GM04504 (cell line): ENCODE results near the gene USP6NL.

Experiments used
- DNase-seq: peaks from one replicate; pipeline ENCODE4 v3.0.0-alpha.2; 2012; ENCODE audit warnings: low read depth

USP6NL gene

DNA sequence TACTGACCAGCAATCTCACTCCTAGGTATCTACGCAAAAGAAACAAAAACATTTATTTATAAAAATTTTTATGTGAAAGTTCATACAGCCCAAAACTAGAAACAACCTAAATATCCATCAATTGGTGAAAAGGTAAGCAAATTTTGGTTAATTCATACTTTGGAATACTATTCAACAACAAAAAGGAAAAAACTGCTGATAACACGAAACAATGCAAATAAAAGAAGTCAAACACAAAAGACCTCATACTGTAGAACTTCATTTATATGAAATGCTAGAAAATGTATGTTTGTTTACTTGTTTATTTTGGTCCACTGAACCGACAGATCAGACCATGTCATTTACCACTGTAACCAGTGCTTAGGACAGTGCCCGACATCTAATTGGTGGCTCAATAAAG is 60.3 kb downstream of the USP6NL start:
- no peak for DNase-seq

- DNase-seq = no peak
Measured at GRCh38 chr10:11548768-11549099, 62.7 kb downstream of the USP6NL start.

GRCh38 chr10:11548065-11548767 is 63.2 kb downstream of the USP6NL start:
- no peak for DNase-seq

DNA sequence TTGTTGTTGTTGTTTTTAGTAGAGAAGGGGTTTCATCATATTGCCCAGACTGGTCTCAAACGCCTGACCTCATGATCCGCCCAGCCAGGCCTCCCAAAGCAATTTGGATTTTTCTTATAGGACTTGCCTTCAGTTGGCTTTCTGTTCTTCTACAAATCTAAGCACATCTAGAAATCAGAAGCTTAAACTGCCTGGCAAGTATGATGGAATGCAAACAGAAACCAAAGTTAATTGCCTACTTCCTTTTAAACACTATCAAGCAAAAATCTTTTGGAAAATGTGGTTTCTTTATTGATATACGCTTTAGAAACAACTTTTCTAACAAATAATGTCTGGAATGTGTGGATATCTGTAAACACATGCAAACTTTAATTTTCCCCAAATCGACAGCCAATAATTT is 64.9 kb downstream of the USP6NL start:
- DNase-seq = no peak

GRCh38 chr10:11541296-11541695 is 70.2 kb downstream of the USP6NL start:
- no peak for DNase-seq

GRCh38 chr10:11539191-11539868 is 72.1 kb downstream of the USP6NL start:
- DNase-seq = no peak

- no peak for DNase-seq
Measured at GRCh38 chr10:11538834-11539190, 72.6 kb downstream of the USP6NL start.

DNA sequence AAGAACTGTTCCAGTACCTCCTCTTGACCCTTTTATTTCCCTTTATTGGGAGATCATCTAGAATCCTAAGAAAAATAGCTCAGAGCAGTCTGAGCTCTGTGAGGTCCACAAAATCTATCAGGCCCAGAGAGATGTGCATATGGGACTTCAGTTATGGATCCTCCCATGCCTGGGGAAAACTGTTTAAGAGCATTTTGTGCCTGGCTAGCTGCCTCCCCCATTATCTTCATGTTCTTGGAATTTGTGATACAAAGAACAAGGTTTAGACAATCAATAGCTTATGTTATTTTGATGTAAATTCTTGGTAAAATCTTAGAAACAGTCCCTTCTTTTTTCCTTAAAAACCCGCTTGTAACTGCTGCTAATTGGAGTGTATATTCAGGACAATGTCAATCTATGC is 75.2 kb downstream of the USP6NL start:
- no peak for DNase-seq

GRCh38 chr10:11535346-11535959 is 76.0 kb downstream of the USP6NL start:
- DNase-seq = no peak

DNA sequence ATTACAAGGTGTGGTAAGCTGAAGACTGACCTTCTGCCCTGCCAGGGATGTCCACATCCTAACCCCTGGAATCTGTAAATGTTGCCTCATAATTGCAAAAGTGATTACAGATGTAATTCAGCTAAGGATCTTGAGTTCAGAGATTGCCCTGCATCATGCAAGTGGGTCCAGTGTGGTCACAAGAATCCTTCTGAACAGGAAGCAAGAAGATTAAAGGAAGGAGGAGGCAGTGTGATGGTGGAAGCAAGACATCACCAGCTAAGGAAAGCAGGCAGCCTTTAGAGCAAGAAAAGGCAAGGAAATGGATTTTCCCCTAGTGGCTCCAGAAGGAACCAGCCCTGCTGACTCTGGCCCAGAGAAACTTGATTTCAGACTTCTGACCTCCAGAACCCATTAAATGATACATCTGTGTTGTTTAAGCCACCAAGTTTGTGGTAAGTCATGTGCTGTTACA is 78.1 kb downstream of the USP6NL start:
- no peak for DNase-seq

- no peak for DNase-seq
Measured at GRCh38 chr10:11532306-11532705, 79.1 kb downstream of the USP6NL start.

DNA sequence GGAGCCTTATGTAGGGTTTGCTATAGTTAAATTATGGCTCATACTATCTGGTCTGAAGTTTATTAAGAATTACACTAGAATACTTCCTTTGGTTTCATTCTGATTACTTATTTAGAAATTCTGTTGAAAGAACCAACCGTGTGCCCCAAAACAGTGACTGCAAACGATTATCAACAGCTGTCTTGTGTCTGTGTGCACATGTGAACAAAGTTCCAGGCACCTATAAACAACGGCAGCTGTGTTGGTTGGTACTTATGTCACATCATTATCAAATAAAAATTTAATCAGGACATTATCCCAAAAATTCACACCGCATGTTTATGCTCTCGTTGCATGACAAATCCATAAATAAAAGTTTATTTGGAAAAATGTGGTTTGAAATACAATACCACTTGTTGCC is 80.6 kb downstream of the USP6NL start:
- DNase-seq = no peak

- no peak for DNase-seq
Measured at GRCh38 chr10:11529276-11529903, 82.1 kb downstream of the USP6NL start.

GRCh38 chr10:11528286-11528685 is 83.2 kb downstream of the USP6NL start:
- no peak for DNase-seq

DNA sequence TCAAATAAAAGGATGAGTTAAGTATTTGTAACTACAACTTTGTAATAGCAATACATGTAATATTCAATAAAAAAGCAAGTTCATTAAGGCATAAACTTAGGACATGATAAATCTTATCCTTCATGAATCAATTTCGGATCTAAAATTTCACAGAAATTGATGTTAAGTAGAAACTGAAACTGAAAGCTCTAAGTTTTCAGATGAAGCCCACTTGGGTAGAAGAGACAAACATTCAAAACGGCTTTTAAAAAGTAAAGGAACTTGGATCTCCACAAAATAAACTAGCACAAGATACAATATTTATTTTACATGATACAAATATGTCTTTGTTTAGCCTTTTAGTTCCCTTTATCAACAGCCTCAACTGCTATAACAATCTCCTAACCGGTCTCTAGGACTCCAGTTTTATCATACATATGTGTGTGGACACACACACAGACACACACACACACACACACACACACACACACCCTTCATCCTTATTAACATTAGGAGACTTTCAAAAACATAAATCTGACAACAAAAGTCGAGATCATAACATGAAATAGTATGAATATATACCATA is 83.7 kb downstream of the USP6NL start:
- DNase-seq = no peak

DNA sequence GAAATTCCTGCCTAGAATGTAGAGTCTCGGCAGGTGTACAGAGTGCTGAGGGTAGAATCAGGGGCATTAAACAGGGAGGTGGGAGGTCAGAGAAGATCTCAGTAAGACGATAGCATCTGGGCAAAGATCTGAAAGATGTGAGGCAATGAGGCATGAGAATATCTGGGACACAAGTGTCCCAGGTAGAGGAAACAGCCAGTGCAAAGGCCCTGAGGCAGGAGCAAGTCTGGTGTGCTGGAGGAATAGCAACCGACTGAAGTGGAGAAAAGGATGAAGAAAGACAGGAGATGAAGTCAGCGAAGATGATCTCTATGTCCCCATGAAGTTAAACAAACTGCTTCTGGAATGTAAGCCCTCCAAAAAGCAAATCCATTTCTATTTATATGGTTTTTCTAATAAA is 84.4 kb downstream of the USP6NL start:
- no peak for DNase-seq

DNA sequence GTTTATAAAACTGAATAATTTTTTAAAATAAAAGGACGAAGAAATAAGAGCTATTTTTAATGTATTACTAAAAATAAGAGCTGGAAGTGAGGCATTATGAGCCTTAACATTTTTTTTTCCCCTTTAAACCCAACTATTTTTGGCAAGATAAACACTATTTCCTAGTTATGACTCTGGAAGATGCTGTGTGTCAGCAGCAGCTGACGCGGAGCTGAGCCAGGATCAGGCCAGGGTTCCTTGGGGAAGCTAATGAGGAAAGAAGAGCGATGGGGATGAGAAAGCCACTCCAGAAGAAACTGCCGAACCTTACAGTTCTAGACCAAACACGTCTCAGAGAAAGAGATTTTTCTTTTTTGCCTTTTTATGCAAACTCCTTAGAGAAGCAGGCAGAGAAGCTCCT is 85.9 kb downstream of the USP6NL start:
- DNase-seq = no peak

DNA sequence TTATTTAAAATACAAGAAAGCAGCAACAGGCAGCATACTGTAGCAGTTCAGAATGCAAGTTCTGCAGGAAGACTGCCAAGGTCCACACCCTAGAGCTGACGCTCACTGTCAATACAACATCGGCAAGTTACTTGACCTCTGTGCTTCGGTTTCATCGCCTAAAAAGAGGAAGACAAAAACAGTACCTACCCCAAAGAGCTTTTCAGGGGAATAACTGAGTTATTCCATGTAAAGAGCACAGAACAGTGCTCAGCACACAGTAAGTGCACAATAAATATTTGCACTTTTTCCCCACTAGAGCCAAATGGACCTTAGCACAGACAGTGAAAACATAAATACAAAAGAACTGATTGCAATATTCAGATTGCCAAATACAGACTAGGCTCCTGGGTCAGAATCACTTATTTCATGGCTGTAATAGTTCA is 88.6 kb downstream of the USP6NL start:
- no peak for DNase-seq

DNA sequence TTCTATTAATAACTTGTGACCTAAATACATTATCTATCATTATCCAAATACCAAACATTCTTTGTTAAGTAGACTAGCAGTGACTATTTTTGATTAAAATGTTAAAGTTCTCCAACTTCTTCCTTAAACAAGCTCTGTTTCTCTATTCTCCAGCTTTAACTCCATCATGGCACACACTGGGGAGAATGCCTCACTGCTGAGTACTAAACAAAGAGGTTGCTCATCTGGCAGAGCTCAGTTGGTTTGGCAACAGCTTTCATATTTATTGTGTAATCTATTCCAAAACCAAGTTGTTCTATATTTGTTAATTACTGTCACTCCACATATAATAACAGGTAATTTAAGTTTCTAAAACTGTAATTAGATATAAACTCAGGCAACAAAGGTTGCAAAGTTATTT is 89.6 kb downstream of the USP6NL start:
- DNase-seq = peak; percentile 11

DNA sequence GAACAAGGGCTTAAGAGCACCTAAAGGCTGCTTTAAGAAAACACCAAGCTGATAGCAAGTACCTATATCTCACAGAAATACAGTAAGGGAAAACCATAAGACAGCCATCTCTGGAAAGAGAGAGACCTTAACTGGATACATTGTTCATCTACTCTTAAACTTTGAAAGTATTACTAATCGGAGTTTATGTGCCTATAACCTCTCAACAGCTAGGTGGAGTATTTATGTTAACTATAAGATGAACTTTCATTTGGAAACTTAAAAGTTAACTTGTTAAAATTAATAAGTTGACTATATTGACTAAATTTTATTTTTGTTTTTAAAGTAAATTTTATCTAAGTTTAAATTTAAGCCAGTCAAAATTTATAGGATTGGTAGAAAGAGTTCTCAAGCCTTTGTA is 90.6 kb downstream of the USP6NL start:
- no peak for DNase-seq

- no peak for DNase-seq
Measured at GRCh38 chr10:11517150-11517549, 94.3 kb downstream of the USP6NL start.

DNA sequence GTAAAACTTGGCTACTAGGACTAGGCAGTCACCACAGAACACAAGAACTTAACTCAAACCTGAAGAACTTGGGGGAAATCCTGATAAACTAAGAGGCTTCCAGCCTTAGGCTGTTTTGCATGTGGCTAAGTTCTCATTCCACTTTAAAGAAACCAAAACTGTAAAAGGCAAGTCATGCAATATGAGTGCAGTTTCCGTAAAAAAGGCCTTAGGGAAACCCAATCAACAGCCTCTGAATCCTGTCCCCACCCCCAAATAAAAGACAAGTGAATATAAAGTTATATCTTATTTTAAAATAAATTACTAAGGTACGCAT is 95.1 kb downstream of the USP6NL start:
- DNase-seq = no peak
